HG02623 (cell line): ENCODE results near the gene UST.
"Not testable (repeated sequence)": the region's sequence is repeated elsewhere in the genome, so short reads cannot be mapped to it uniquely, and the experiment has no call there.

Experiments
- ATAC-seq: cut with Tn5 transposase; IDR thresholded peaks from one replicate; pipeline ENCODE4 v1.9.1; 2021; ENCODE audit warnings: moderate library complexity; ENCODE audit not compliant: unreplicated experiment

The UST gene

DNA sequence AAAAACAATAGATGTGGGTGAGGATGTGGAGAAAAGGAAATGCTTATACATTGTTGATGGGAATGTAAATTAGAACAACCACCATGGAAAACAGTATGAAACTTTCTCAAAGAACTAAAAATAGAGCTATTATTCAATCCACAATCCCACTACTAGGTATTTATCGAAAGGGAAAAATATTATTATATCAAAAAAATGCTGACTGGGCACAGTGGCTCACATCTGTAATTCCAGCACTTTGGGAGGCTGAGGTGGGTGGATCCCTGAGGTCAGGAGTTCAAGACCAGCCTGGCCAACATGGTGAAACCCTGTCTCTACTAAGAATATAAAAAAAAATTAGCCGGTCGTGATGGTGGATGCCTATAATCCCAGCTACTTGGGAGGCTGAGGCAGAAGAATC is 357.1 kb downstream of the UST start:
- ATAC-seq = not testable (repeated sequence)

DNA sequence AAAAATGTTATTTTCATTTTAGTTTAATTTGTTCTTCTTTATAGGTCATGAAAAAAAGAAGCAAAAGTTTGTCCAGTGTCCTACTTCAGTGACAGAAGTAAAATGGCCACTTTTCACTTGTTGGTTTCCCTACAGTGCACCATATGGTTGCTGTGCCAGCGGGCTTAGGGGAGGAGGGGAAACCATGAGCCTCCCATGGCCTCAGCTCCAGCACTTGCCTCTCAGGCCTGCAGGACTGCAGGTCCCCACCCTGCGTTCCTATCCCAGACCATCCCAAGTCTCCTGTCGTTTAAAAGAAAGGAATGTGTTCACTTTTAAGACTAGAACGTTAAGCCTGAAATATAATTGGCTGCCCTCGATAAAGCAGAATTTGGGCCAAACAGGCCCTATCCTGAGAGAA is 360.7 kb downstream of the UST start:
- ATAC-seq = no peak

DNA sequence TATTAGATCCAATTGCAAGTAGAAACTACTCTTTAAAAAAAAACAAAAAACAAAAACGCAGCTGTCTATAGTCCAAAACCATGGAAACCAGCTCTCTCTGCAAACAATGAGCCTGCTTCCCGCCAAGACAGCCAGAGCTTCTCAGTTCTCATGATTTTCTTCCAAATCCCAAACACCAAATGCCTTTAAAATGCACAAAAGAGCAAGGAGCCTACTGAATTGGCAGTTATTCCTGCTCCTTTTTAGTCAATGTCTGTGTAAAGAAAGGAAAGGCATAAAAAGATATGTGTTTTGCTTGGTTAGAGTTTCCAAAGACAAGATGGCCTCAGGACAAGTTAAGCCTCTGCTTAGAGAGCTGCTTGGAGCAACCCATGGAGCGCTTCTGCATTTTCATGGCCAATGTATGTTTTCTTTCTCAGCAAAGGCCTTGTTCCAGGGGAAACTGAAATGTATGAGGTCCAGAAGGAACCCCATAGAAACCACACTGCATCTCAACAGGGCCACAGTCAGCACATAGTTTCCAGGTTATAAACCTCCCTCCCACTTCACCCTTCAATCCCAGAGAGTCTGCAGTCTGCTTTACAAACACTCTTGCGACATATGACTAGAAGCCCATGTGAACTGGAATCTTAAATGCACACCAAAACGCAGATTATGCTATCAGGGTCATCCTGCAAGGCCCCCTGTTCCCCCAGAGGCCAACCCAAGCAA is 361.4 kb downstream of the UST start:
- no peak for ATAC-seq

DNA sequence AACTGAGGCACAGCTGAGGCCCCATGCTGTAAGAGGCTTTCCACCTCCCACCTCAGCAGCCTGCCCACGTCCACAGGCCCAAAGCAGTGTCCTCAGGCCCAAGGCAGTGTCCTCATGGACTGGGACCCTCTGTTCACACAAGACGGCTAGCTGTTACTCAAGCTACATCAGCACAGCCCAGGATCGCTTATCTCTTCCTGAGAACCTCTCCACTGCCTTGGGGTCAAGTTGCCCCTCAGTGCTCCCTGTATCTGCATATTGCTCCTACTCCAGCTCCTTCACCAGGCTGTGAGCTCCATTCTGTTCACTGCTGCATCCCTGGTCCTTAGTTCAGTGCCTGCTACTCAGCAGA is 361.9 kb downstream of the UST start:
- no peak for ATAC-seq

DNA sequence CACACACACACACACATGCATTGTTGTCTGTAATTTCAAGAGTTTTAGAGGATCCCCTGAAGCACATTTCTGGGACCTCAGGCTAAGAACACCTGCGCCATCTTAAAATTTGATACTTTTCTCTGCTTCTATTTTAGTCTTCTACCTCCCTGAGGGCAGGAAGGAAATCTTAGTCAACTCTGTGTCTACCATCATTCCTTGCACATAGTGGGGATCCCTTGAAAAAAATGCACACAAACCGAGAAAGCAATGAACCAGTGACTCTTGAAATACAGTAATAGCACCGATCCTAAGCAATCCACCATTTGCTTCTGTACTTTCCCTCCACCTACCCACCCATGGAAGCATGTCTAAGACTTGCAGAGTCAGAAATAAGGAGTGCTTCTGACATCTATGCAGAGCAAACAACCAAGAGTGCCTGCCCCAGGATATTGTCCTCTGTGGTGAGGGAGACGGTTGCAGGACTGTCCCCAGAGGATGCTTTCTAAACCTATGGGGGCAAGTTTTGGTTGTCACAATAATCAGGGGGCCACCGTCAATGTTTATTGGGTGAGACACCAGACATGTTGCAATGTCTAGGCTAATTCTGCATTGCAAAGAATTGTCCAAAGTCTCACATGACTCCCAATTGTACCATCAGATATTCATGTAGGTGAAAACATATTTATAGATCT is 362.7 kb downstream of the UST start:
- ATAC-seq = no peak

DNA sequence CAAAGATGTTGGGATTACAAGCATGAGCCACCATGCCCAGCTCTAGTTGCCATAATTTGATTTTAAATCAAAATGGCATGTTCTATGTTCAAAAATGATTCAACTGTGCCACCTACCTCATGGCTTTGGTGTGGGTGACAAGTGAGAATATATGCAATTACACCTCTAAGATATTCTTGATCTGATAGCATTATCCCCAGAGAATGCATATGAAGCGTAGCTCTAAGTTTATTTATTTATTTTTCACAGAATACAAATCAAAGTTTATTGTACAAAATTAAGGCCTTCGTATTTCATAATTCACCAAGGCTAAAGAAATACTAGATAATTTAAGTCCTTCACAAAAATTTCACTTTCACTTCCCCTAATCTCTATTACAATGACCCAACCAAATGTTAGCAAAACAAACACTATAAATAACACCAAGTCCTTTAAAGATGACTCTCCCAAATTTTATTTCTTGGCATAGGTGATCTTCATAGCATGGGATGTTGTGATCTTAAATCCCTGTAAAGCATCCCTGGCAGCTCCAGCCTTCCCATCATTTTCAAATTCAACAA is 364.8 kb downstream of the UST start:
- no peak for ATAC-seq

DNA sequence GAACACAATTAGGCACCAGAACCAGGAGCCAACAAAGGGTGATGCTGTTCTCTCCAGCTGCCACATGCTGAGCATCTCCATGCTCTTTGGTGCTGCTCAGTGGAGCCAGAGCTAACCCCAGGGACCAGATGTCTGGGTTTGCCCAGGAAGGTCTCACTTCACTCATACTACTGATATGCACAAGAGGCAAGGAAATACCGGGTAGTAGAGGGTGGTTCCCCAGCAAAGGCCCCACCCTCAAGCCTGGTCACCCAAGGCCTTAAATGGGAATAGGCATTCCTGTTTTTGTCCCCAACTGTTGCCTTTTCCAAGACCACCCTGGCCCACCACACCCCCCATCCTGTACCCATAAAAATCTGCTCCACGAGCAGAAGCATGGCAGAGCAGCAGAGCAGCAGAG is 366.1 kb downstream of the UST start:
- ATAC-seq = peak; percentile 67

DNA sequence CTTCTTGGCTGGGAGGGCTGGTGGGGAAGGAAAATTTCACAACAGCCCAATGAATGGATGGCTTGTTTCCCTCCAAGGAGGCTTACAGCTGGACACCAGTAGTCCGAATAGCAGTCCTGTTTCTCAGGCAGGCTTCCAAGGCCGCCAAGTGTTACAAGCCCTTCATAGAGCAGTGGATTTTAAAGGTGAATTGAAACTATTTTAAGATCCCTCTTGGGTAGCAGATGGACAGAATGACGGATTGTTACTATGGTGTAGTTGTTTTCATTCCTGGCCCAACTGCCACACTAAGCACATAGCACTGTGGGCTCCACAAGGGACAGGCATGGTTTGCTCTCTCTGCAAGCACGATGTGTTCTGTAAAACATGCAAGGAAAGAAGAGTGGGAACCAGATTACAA is 367.3 kb downstream of the UST start:
- no peak for ATAC-seq

DNA sequence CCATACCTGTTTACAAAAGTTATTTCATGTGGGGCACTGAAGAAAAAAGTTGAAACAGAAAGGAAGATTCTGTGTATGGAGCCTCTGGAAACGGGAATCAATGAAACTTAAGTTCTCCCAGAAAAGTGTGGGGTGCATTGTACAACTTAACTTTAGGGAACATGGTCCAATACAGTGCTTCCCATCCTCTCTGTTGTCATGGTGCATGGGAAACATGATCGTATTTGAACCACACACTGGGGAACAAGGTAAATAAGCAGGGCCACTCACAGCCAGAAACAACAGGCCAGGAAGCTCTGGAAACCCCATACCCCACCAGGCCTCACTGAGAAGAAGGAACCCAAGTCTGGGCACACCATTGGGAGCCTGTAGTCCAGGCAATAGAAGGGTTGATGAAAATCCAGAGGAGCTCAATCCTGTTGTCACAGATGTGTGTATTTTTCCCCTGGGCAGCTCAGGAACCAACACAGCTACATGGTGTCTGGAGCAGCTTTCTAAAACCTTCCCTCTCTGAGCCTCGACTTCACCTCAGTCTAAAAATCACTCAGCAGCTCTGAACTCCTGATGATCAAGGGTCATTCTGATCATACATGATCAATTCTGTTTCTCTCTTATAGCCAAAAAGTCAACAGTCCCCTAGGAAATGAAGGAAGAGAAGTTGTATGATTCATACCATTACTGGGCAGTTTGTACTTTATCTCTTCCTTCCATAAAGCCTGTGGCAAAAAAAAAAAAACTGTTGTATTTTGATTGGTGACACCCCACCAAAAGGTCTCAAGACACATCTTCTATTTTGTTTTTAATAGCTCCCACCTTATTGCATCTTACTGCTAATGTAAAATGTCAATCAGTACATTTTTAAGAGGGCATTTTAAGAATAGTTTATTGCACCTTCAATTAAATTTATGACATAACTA is 372.2 kb downstream of the UST start:
- ATAC-seq = no peak

DNA sequence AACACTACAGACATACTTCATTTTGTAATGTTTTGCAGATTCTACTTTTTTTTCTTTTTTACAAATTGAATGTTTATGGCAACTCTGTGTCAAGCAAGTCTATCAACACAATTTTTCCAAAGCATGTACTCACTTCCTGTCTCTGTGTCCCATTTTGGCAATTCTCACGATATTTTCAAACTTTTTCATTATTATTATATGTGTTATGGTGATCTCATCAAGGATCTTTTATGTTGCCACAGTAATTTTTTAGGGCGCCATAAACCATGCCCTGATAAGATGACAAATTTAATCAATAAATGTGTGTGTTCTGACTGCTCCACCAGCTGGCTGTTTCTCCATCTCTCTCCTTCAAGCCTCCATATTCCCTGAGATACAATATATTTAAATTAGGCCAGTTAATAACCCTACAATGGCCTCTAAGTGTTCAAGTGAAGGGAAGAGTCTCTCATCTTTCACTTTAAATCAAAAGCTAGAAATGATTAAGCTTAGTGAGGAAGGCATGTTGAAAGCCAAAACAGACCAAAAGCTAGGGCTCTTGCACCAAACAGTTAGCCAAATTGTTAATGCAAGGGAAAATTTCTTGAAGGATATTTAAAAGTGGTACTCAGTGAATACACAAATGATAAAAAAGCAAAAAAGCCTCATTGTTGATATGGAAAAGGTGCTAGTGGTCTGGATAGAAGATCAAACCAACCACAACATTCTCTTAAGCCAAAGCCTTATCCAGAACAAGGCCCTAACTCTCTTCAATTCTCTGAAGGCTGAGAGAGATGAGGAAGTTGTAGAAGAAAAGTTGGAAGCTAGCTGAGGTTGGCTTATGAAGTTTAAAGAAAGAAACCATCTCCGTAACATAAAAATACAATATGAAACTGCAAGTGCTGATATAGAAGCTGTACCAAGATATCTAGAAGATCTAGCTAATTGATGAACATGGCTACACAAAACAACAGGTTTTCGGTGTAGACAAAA is 376.3 kb downstream of the UST start:
- no peak for ATAC-seq

DNA sequence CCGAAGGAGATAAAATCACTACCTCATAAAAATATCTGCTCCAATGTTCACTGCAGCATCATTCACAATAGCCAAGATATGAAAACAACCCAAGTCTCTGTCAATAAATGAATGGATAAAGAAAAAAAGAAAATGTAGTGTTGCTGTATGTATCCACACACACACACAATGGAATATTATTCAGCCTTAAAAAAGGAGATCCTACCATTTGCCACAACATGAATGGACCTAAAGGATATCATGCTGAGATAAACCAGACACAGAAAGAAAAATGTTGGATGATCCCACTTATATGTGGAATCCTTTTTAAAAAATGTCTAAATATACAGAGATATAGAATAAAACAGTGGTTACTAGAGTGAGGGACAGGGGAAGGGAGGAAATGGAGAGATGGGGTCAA is 378.5 kb downstream of the UST start:
- ATAC-seq = no peak
